K562 (cell line): Measurements from ENCODE around the gene VASH2. TPM values are rescaled to one million over a fixed set of nuclear protein-coding genes. Genes with fewer than 3 reads are reported as not detected.

Source experiments
- ATAC-seq: fragments of 200-7000 bp; cut with Tn5 transposase; 3 replicates; pipeline ENCODE4 v1.9.1; 2020; ENCODE audit warnings: moderate library complexity
- BruUV-seq: library from RNA; stranded (reverse); fragments of 400-500 nt; replicated peaks from 2 replicates; lab custom pipeline; 2021; lab: Mats Ljungman, UMichigan
- CTCF ChIA-PET: fragments of 300-600 bp; formaldehyde crosslinking; extraction: SDS; loops from one replicate; lab custom pipeline; 2021; ENCODE audit warnings: low intra/inter-chr PET ratio; lab: Yijun Ruan, JAX
- POLR2A ChIA-PET: fragments of 300-600, 350-650 bp; sonication (Branson Sonifier 250); formaldehyde crosslinking; extraction: SDS; loops from one replicate; lab custom pipeline; 2021; ENCODE audit warnings: antibody characterized with exemption, inconsistent platforms; lab: Yijun Ruan, JAX
- DNase-seq, 4 experiments: peaks; one replicate each; pipeline versions ENCODE4 v3.0.0 to v3.0.0-alpha.2; 2011 to 2018; ENCODE audit warnings: low spot score in 3 of 4, mixed read lengths in 3 of 4; ENCODE audit errors: extremely low read depth in 1 of 4
- FAIRE-seq: peaks from 2 replicates; lab custom pipeline; 2011; peaks lifted over from hg19 to GRCh38; lab: Jason Lieb, UNC
- H2AFZ ChIP-seq: 2 replicates; pipeline ENCODE4 v1.6.0; 2011; ENCODE audit warnings: low read depth, low read length, control low read depth, inconsistent platforms
- H3K27ac ChIP-seq: fragments of 200-600 bp; 3 replicates; pipeline ENCODE4 v1.8.0; 2011; ENCODE audit warnings: low read depth, mild to moderate bottlenecking, control low read depth, inconsistent platforms, low read length, moderate library complexity, mixed read lengths; ENCODE audit errors: extremely low read depth
- H3K27me3 ChIP-seq, 2 experiments: fragments of 300-600 bp in 1 of 2; 2 replicates in 1 of 2; 3 replicates in 1 of 2; pipeline versions ENCODE4 v1.6.0 to v1.8.0; 2011; ENCODE audit warnings: inconsistent platforms in 2 of 2, low read length in 2 of 2, mild to moderate bottlenecking in 1 of 2, mixed read lengths in 1 of 2, moderate library complexity in 1 of 2; ENCODE audit not compliant: control insufficient read depth in 2 of 2, insufficient read depth in 2 of 2
- H3K36me3 ChIP-seq: fragments of 300-600 bp; 3 replicates; pipeline ENCODE4 v1.8.0; 2011; ENCODE audit warnings: mild to moderate bottlenecking, low read length, inconsistent platforms; ENCODE audit not compliant: control insufficient read depth, insufficient read depth
- H3K4me1 ChIP-seq, 2 experiments: fragments of 200-600 bp in 1 of 2; replicated peaks in 1 of 2; 2 replicates in 1 of 2; 3 replicates in 1 of 2; pipeline versions ENCODE4 v1.5.1 to v1.8.0; 2011; ENCODE audit warnings: inconsistent platforms in 2 of 2, low read length in 2 of 2, mild to moderate bottlenecking in 1 of 2, mixed read lengths in 1 of 2, moderate library complexity in 1 of 2; ENCODE audit not compliant: control insufficient read depth in 2 of 2, insufficient read depth in 2 of 2
- H3K4me2 ChIP-seq: 2 replicates; pipeline ENCODE4 v1.6.1; 2011; ENCODE audit warnings: low read length, control low read depth, inconsistent platforms, mixed read lengths; ENCODE audit not compliant: insufficient read depth
- H3K4me3 ChIP-seq: fragments of 200-600 bp; sonication (generic), shearing (Covaris generic); 2 replicates; pipeline ENCODE4 v1.5.1; 2016; ENCODE audit warnings: control low read depth, inconsistent platforms
- H3K79me2 ChIP-seq: fragments of 200-600 bp; 3 replicates; pipeline ENCODE4 v1.8.0; 2011; ENCODE audit warnings: low read length, inconsistent platforms; ENCODE audit not compliant: control insufficient read depth, insufficient read depth
- H3K9ac ChIP-seq, 2 experiments: 2 replicates each; pipeline versions ENCODE4 v1.6.0 to v1.6.1; 2011; ENCODE audit warnings: low read depth in 2 of 2, low read length in 2 of 2, control low read depth in 1 of 2, inconsistent platforms in 1 of 2, mild to moderate bottlenecking in 1 of 2, mixed read lengths in 1 of 2; ENCODE audit not compliant: insufficient read depth in 1 of 2
- H3K9me1 ChIP-seq: one replicate; pipeline ENCODE4 v1.6.0; 2011; ENCODE audit warnings: inconsistent platforms, mild to moderate bottlenecking, low read length, moderate library complexity; ENCODE audit not compliant: control insufficient read depth, insufficient read depth
- H3K9me3 ChIP-seq: replicated peaks from 2 replicates; pipeline ENCODE4 v1.5.1; 2011; ENCODE audit warnings: low read depth, low read length, inconsistent platforms; ENCODE audit not compliant: control insufficient read depth, insufficient read depth
- H4K20me1 ChIP-seq: replicated peaks from 2 replicates; pipeline ENCODE4 v1.6.1; 2011; ENCODE audit warnings: low read length, inconsistent platforms, mixed read lengths; ENCODE audit not compliant: control insufficient read depth, insufficient read depth
- ETV6 ChIP-seq, 3 experiments: fragments of 150-350 bp in 1 of 3; sonication (generic) in 1 of 3; formaldehyde crosslinking in 1 of 3; IDR thresholded peaks; 2 replicates each; pipeline versions ENCODE4 v1.6.1 to v1.8.0; 2014 to 2022; ENCODE audit warnings: borderline replicate concordance in 2 of 3, low read depth in 2 of 3, antibody characterized with exemption in 1 of 3, low read length in 1 of 3, mild to moderate bottlenecking in 1 of 3, missing genetic modification reagents in 1 of 3
- FOXJ2 ChIP-seq: fragments of 200-800 bp; sonication (Bioruptor generic); IDR thresholded peaks from 2 replicates; pipeline ENCODE4 v1.6.1; 2016; ENCODE audit warnings: missing genetic modification characterization, missing compliant biosample characterization
- MLLT1 ChIP-seq, 2 experiments: fragments of 450-650 bp; IDR thresholded peaks; 2 replicates each; pipeline ENCODE4 v1.6.1; 2016
- NR1H2 ChIP-seq: sonication (generic); formaldehyde crosslinking; IDR thresholded peaks from 2 replicates; pipeline ENCODE4 v1.4.0; 2020; ENCODE audit warnings: mild to moderate bottlenecking, missing genetic modification reagents
- PHB2 ChIP-seq: fragments of 450-650 bp; IDR thresholded peaks from 2 replicates; pipeline ENCODE4 v1.6.1; 2017; ENCODE audit warnings: low read depth
- SUPT5H ChIP-seq: fragments of 450-650 bp; IDR thresholded peaks from 2 replicates; pipeline ENCODE4 v1.6.1; 2016
- XRCC3 ChIP-seq: fragments of 450-650 bp; IDR thresholded peaks from 2 replicates; pipeline ENCODE4 v1.6.1; 2017; ENCODE audit warnings: mild to moderate bottlenecking, moderate library complexity
- ZNF324 ChIP-seq: fragments of 250-450 bp; sonication (Bioruptor Pico); IDR thresholded peaks from 2 replicates; pipeline ENCODE4 v1.4.0; 2020; ENCODE audit warnings: mild to moderate bottlenecking
- WGBS: fragments of 100-300 bp; shearing (Covaris generic); methylation state at CpG from one replicate; pipeline ENCODE4 v1.1.6; 2016; ENCODE audit warnings: low coverage, mixed read lengths; ENCODE audit not compliant: insufficient coverage; ENCODE audit errors: missing lambda C conversion rate; 5-methylcytosine and 5-hydroxymethylcytosine counted together
- in situ Hi-C: fragments of 300-500 bp; cut with MboI; formaldehyde crosslinking; loops from 4 replicates; pipeline ENCODE4 v1.15.0; 2018; ENCODE audit warnings: inconsistent platforms, mixed read lengths
- intact Hi-C: fragments of 100-400 bp; cut with micrococcal nuclease; formaldehyde crosslinking; loops from 2 replicates; pipeline ENCODE4 v1.14.2; 2022
- polyA plus RNA-seq, 8 experiments: library from polyadenylated mRNA; depleted of rRNA in 4 of 8; stranded (reverse) in 5 of 8; unstranded in 3 of 8; fragments of >200 nt; fragmentation: Nextera tagmentation in 2 of 8; fragmentation: Illumina TruSeq in 1 of 8; extraction: Ambion mirVana in 2 of 8; extraction: Trizol in 1 of 8; gene quantifications; 2 replicates each; pipeline versions ENCODE4 v1.2.1 to v1.2.3, GENCODE V29; 2011 to 2014; ENCODE audit warnings: inconsistent platforms in 1 of 8, missing spikeins in 1 of 8
- total RNA-seq, 7 experiments: library from RNA; depleted of rRNA in 6 of 7; stranded (reverse); fragments of >200 nt in 6 of 7; fragmentation: Illumina TruSeq in 2 of 7; extraction: Trizol in 2 of 7; gene quantifications; 2 replicates each; pipeline versions ENCODE4 v1.2.1 to v1.2.3, GENCODE V29; 2011 to 2021; ENCODE audit warnings: low replicate concordance in 1 of 7
- TF ChIP-seq, protein P1 (sequence below): fragments of 250-450 bp; sonication (Bioruptor Pico); IDR thresholded peaks from 2 replicates; pipeline ENCODE4 v1.4.0; 2020

VASH2 gene
- total and polyA plus RNA-seq, 9 of the 15 experiments (the other 6 are each of a cell fraction or from before 2014, with no cell fraction given), result 0.04 to 0.40 (median 0.10) TPM; not detected in 1

DNA sequence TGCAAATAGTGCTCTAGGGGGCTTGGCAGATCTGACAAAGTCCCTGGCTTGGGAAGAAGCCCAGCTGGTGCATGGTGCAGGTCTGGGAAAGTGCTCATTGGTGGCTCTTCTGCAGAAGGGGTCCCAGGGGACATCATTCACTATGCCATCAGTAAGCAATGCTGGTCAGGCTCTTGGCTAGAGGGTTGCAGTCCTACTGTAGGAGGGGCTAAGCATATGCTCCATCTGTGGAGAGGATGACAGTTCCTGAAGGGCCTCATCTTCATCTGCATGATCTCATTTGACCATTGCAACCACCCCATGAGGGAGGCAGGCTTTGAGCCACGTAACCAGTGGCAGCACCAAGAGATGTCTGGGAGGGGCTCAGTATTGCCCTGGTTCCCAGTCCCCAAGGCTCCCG lies 31.5 kb upstream of the VASH2 start:
- CTCF ChIA-PET, result no interaction called here
- TF ChIP-seq ETV6 (IDR thresholded peaks at IDR 0.05; ENCODE audit: borderline replicate concordance in 1 of 2, low read depth in 2 of 2, low read length in 1 of 2) (no peak), ETV6 (CRISPR knock-in tag; IDR thresholded peaks at IDR 0.05; ENCODE audit: borderline replicate concordance) (no peak), ZNF324 (no peak), NR1H2 (no peak), SUPT5H (no peak), FOXJ2 (tag) (no peak), MLLT1 (IDR thresholded peaks at IDR 0.05) (no peak), PHB2 (no peak), XRCC3 (no peak)
- TF ChIP-seq, protein P1, sequence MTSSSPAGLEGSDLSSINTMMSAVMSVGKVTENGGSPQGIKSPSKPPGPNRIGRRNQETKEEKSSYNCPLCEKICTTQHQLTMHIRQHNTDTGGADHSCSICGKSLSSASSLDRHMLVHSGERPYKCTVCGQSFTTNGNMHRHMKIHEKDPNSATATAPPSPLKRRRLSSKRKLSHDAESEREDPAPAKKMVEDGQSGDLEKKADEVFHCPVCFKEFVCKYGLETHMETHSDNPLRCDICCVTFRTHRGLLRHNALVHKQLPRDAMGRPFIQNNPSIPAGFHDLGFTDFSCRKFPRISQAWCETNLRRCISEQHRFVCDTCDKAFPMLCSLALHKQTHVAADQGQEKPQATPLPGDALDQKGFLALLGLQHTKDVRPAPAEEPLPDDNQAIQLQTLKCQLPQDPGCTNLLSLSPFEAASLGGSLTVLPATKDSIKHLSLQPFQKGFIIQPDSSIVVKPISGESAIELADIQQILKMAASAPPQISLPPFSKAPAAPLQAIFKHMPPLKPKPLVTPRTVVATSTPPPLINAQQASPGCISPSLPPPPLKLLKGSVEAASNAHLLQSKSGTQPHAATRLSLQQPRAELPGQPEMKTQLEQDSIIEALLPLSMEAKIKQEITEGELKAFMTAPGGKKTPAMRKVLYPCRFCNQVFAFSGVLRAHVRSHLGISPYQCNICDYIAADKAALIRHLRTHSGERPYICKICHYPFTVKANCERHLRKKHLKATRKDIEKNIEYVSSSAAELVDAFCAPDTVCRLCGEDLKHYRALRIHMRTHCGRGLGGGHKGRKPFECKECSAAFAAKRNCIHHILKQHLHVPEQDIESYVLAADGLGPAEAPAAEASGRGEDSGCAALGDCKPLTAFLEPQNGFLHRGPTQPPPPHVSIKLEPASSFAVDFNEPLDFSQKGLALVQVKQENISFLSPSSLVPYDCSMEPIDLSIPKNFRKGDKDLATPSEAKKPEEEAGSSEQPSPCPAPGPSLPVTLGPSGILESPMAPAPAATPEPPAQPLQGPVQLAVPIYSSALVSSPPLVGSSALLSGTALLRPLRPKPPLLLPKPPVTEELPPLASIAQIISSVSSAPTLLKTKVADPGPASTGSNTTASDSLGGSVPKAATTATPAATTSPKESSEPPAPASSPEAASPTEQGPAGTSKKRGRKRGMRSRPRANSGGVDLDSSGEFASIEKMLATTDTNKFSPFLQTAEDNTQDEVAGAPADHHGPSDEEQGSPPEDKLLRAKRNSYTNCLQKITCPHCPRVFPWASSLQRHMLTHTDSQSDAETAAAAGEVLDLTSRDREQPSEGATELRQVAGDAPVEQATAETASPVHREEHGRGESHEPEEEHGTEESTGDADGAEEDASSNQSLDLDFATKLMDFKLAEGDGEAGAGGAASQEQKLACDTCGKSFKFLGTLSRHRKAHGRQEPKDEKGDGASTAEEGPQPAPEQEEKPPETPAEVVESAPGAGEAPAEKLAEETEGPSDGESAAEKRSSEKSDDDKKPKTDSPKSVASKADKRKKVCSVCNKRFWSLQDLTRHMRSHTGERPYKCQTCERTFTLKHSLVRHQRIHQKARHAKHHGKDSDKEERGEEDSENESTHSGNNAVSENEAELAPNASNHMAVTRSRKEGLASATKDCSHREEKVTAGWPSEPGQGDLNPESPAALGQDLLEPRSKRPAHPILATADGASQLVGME, result no peak
- in situ Hi-C loops (no loop called here), intact Hi-C loops (loop anchor here (5.0 to 10.0 kb wide), 4 partner anchors 62 to 444 kb away; partner anchors contain the start of genes BATF3 and FLVCR1)
- no peak for DNase-seq
- no peaks in the 10 kb centered on the region for H3K79me2 ChIP-seq
- peaks cover 11% of the 10 kb centered on the region in 2 experiments; a peak in 4 of 5 replicates for H3K4me1 ChIP-seq
- FAIRE-seq, result no peak
- no peak overlapping the region for H3K4me2 ChIP-seq
- H3K9me1 ChIP-seq, result no peaks in the 10 kb centered on the region
- 2% methylated on average over 2 of the region's 2 CpGs for WGBS
- H4K20me1 ChIP-seq, result 0 out of 2 replicates have a peak, but pooled peaks cover 6% of the 10 kb centered on the region
- peaks cover 13 to 48% of the 10 kb centered on the region in 2 experiments for H3K27me3 ChIP-seq
- no peaks in the 10 kb centered on the region for H3K9me3 ChIP-seq
- H3K36me3 ChIP-seq, result no peaks in the 10 kb centered on the region
- no peak overlapping the region for H3K4me3 ChIP-seq
- H3K9ac ChIP-seq, result no peak overlapping the region
- POLR2A ChIA-PET, result no interaction called here
- ATAC-seq, result no peak
- no peak overlapping the region for H3K27ac ChIP-seq
- no TSS peak for BruUV-seq
- H2AFZ ChIP-seq, result no peak overlapping the region
